CD14-positive monocyte (primary cell): ENCODE results near the gene VPS37B. TPM values are rescaled to one million over a fixed set of nuclear protein-coding genes. Genes with fewer than 3 reads are reported as not detected.

Experiments used
- DNase-seq, 3 donors: peaks; one replicate each; pipeline ENCODE4 v3.0.0-alpha.2; 2011 to 2022
- H2AFZ ChIP-seq: 2 replicates; pipeline ENCODE4 v1.6.0; 2012; ENCODE audit warnings: mild to moderate bottlenecking, low read depth, low read length, inconsistent platforms; ENCODE audit not compliant: insufficient read depth, poor library complexity, severe bottlenecking
- H3K27ac ChIP-seq, 2 donors: 1 replicate in 1 of 2; 2 replicates in 1 of 2; pipeline ENCODE4 v1.5.1; 2012 to 2013; ENCODE audit warnings: low read length in 2 of 2, control low read depth in 1 of 2, inconsistent platforms in 1 of 2, low read depth in 1 of 2, mild to moderate bottlenecking in 1 of 2
- H3K27me3 ChIP-seq, 2 donors: one replicate each; pipeline versions ENCODE4 v1.6.0 to v1.6.1; 2011 to 2013; ENCODE audit warnings: low read length in 2 of 2; ENCODE audit not compliant: control insufficient read depth in 2 of 2, insufficient read depth in 2 of 2
- H3K36me3 ChIP-seq, 2 donors: replicated peaks in 1 of 2; 1 replicate in 1 of 2; 2 replicates in 1 of 2; pipeline versions ENCODE4 v1.5.1 to v1.6.1; 2012 to 2013; ENCODE audit warnings: low read length in 2 of 2, control low read depth in 1 of 2, inconsistent platforms in 1 of 2, mild to moderate bottlenecking in 1 of 2; ENCODE audit not compliant: insufficient read depth in 2 of 2, control insufficient read depth in 1 of 2
- H3K4me1 ChIP-seq, 2 donors: 1 replicate in 1 of 2; 2 replicates in 1 of 2; pipeline versions ENCODE4 v1.5.1 to v1.6.1; 2012 to 2013; ENCODE audit warnings: low read length in 2 of 2, control low read depth in 1 of 2, inconsistent platforms in 1 of 2, mild to moderate bottlenecking in 1 of 2, moderate library complexity in 1 of 2; ENCODE audit not compliant: insufficient read depth in 2 of 2, control insufficient read depth in 1 of 2
- H3K4me2 ChIP-seq: replicated peaks from 2 replicates; pipeline ENCODE3; 2012; ENCODE audit warnings: low read length, moderate library complexity, mild to moderate bottlenecking; ENCODE audit not compliant: poor library complexity, severe bottlenecking; ENCODE audit errors: extremely low read depth
- H3K4me3 ChIP-seq, 3 experiments: fragments of 200-600 bp in 1 of 3; sonication (generic) in 1 of 3; replicated peaks in 1 of 3; 1 replicate in 2 of 3; 2 replicates in 1 of 3; pipeline ENCODE4 v1.5.1; 2011 to 2013; ENCODE audit warnings: low read length in 3 of 3, mild to moderate bottlenecking in 3 of 3, control low read depth in 2 of 3, low read depth in 2 of 3, inconsistent platforms in 1 of 3, moderate library complexity in 1 of 3
- H3K79me2 ChIP-seq: 2 replicates; pipeline ENCODE4 v1.6.0; 2012; ENCODE audit warnings: mild to moderate bottlenecking, control low read depth, inconsistent platforms, low read length, moderate library complexity; ENCODE audit not compliant: insufficient read depth
- H3K9ac ChIP-seq: 2 replicates; pipeline ENCODE4 v1.6.0; 2017; ENCODE audit warnings: low read length, mild to moderate bottlenecking; ENCODE audit not compliant: insufficient read depth, poor library complexity, severe bottlenecking
- H3K9me3 ChIP-seq, 2 donors: replicated peaks in 1 of 2; 1 replicate in 1 of 2; 2 replicates in 1 of 2; pipeline versions ENCODE4 v1.5.1 to v1.6.1; 2012 to 2013; ENCODE audit warnings: low read length in 2 of 2, control low read depth in 1 of 2; ENCODE audit not compliant: control insufficient read depth in 1 of 2, insufficient read depth in 1 of 2
- H4K20me1 ChIP-seq: 2 replicates; pipeline ENCODE4 v1.6.0; 2012; ENCODE audit warnings: mild to moderate bottlenecking, low read length, control low read depth, moderate library complexity; ENCODE audit not compliant: insufficient read depth
- H3K27ac Mint-ChIP-seq, 7 donors: one replicate each; pipeline ENCODE4 v1.8.0; 2020; ENCODE audit warnings: mild to moderate bottlenecking in 7 of 7, mixed read lengths in 7 of 7, moderate library complexity in 6 of 7, inconsistent platforms in 2 of 7
- H3K27me3 Mint-ChIP-seq, 3 donors: one replicate each; pipeline ENCODE4 v1.8.0; 2021 to 2022; ENCODE audit warnings: low read depth in 3 of 3, mild to moderate bottlenecking in 3 of 3, mixed read lengths in 3 of 3, moderate library complexity in 3 of 3, inconsistent platforms in 1 of 3
- H3K36me3 Mint-ChIP-seq, 2 donors: one replicate each; pipeline ENCODE4 v1.8.0; 2020; ENCODE audit warnings: mixed read lengths in 2 of 2, inconsistent platforms in 1 of 2, mild to moderate bottlenecking in 1 of 2
- H3K4me1 Mint-ChIP-seq: one replicate; pipeline ENCODE4 v1.8.0; 2020; ENCODE audit warnings: mild to moderate bottlenecking, mixed read lengths
- H3K4me3 Mint-ChIP-seq, 2 donors: one replicate each; pipeline ENCODE4 v1.8.0; 2020; ENCODE audit warnings: mild to moderate bottlenecking in 2 of 2, mixed read lengths in 2 of 2, moderate library complexity in 1 of 2
- H3K9me3 Mint-ChIP-seq, 7 donors: one replicate each; pipeline ENCODE4 v1.8.0; 2020 to 2022; ENCODE audit warnings: mixed read lengths in 7 of 7, mild to moderate bottlenecking in 6 of 7, moderate library complexity in 6 of 7, inconsistent platforms in 2 of 7
- WGBS: methylation state at CpG from one replicate; pipeline ENCODE4 v1.1.5; 2013; ENCODE audit warnings: missing lambda C conversion rate; ENCODE audit not compliant: insufficient coverage; 5-methylcytosine and 5-hydroxymethylcytosine counted together
- intact Hi-C, 2 donors: fragments of 100-400 bp; cut with micrococcal nuclease; formaldehyde crosslinking; loops; one replicate each; pipeline versions ENCODE4 v1.15.0 to v1.15.1; 2023
- polyA plus RNA-seq, 3 donors: library from polyadenylated mRNA; depleted of rRNA in 1 of 3; unstranded in 2 of 3; stranded (reverse) in 1 of 3; fragments of 300-500 nt in 2 of 3; fragments of >200 nt in 1 of 3; fragmentation: Illumina TruSeq in 2 of 3; gene quantifications; 1 replicate in 2 of 3; 2 replicates in 1 of 3; pipeline ENCODE4 v1.2.3, GENCODE V29; 2012 to 2021
- TF ChIP-seq, protein P1 (sequence below): fragments of 200-600 bp; IDR thresholded peaks from one replicate; pipeline ENCODE4 v1.8.0; 2022; ENCODE audit warnings: antibody characterized with exemption, mild to moderate bottlenecking

Gene VPS37B
- polyA plus RNA-seq, 3 donors = 12.3 to 34.3 (median 16.4) TPM

DNA sequence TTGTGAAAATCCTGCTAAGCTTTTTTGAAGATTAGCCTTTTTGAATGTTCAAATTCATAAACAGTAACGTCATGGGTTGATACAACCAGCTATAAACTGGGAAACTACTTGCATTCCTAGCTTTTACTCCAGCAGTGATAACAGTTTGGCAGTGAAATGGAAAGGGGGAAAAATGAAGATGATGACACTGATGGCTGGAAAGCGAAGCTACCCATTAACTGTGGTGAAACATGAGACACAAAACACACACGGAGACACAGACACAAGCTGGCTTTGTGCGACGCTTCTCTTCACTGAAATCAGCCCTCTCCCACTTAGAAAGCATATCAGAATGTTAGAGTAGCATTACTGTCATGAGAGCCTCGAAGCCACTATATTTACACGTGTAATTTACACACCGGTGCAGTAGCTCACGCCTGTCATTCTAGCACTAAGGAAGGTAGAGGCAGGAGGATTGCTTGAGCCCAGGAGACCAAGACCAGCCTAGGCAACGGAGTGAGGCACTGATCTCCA is 15.7 kb downstream of the VPS37B start:
- peaks cover 5 to 46% (median 11%) of the 10 kb centered on the region in 3 donors for H3K27me3 Mint-ChIP-seq
- H3K9me3 ChIP-seq = no peaks in the 10 kb centered on the region
- H4K20me1 ChIP-seq = peaks cover 100% of the 10 kb centered on the region
- TF ChIP-seq, protein P1, sequence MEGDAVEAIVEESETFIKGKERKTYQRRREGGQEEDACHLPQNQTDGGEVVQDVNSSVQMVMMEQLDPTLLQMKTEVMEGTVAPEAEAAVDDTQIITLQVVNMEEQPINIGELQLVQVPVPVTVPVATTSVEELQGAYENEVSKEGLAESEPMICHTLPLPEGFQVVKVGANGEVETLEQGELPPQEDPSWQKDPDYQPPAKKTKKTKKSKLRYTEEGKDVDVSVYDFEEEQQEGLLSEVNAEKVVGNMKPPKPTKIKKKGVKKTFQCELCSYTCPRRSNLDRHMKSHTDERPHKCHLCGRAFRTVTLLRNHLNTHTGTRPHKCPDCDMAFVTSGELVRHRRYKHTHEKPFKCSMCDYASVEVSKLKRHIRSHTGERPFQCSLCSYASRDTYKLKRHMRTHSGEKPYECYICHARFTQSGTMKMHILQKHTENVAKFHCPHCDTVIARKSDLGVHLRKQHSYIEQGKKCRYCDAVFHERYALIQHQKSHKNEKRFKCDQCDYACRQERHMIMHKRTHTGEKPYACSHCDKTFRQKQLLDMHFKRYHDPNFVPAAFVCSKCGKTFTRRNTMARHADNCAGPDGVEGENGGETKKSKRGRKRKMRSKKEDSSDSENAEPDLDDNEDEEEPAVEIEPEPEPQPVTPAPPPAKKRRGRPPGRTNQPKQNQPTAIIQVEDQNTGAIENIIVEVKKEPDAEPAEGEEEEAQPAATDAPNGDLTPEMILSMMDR = no peak
- peaks cover 52 to 66% of the 10 kb centered on the region in 2 donors for H3K36me3 Mint-ChIP-seq
- no peak overlapping the region for H3K4me3 ChIP-seq
- H3K9ac ChIP-seq = no peak overlapping the region
- no peaks in the 10 kb centered on the region for H3K27me3 ChIP-seq
- no peak for DNase-seq
- no peak overlapping the region for H3K4me3 Mint-ChIP-seq
- H3K9me3 Mint-ChIP-seq = peaks cover 0 to 4% (median 0%) of the 10 kb centered on the region in 7 donors
- no peak overlapping the region for H3K27ac Mint-ChIP-seq
- H3K36me3 ChIP-seq = peaks cover 5 to 30% of the 10 kb centered on the region in 2 donors
- peaks cover 99% of the 10 kb centered on the region for H3K79me2 ChIP-seq
- intact Hi-C loops = loop anchor here in 1 of 2 donors (5.0 kb wide), 1 partner anchor 72 kb away; no protein-coding TSS in a partner anchor
- peaks cover 84% of the 10 kb centered on the region for H3K4me1 Mint-ChIP-seq
- whole genome bisulfite sequencing = 91% methylated on average over 8 of the region's 10 CpGs
- no peak overlapping the region for H3K27ac ChIP-seq
- no peak overlapping the region for H3K4me2 ChIP-seq
- H2AFZ ChIP-seq = no peak overlapping the region
- peaks cover 29 to 66% of the 10 kb centered on the region in 2 donors for H3K4me1 ChIP-seq

DNA sequence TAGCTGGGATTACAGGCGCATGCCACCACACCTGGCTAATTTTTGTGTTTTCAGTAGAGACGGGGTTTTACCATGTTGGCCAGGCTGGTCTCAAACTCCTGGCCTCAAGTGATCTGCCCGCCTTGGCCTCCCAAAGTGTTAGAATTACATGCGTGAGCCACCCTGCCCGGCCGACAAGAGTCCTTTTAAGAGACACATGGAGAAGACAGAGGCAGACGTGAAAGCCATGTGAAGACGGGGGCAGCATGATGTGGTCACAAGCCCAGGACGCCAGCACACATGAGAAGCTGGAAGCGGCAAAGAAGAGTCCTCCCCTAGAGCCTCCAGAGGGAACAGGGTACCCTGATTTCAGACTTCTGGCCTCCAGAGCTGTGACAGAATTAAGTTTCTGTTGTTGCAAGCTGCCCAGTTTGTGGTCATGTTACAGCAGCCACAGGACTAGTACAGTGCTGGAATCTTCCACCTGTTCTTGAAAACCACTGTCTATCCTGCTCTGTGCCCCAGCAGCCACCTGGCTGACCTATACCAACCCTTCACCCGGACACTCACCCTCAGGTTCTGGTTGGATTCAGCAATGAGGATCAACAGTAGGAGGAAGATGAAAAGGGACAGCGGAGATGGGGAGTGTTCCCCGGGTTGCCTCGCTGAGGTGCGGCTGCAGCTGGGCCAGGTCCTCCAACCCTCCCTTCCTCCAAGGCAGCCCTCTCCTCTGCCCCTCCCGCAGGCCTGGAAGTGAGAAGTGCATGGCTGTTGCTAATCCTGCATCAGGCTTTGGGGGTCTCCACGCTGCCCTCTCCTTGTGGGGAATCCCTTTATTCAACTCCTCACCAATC is 16.9 kb downstream of the VPS37B start:
- Histone ChIP-seq H3K9me3 (no peaks in the 10 kb centered on the region), H4K20me1 (peaks cover 100% of the 10 kb centered on the region), H3K36me3 (peaks cover 5 to 30% of the 10 kb centered on the region in 2 donors), H3K79me2 (peaks cover 99% of the 10 kb centered on the region), H3K4me2 (no peak overlapping the region), H2AFZ (no peak overlapping the region), H3K4me3 (no peak overlapping the region), H3K4me1 (peaks cover 30 to 62% of the 10 kb centered on the region in 2 donors), H3K9ac (no peak overlapping the region), H3K27me3 (no peaks in the 10 kb centered on the region), H3K27ac (no peak overlapping the region)
- no peak for DNase-seq
- Mint-ChIP-seq H3K36me3 (peaks cover 57 to 66% of the 10 kb centered on the region in 2 donors), H3K27ac (peak overlapping the region in 2 of 7 donors; percentile 40 to 45), H3K4me3 (peak overlapping the region in 1 of 2 donors; percentile 63), H3K4me1 (peaks cover 82% of the 10 kb centered on the region), H3K9me3 (peaks cover 0 to 4% (median 0%) of the 10 kb centered on the region in 7 donors), H3K27me3 (peaks cover 8 to 44% (median 11%) of the 10 kb centered on the region in 3 donors)
- WGBS = 81% methylated on average over 10 of the region's 17 CpGs
- intact Hi-C loops = no loop called here
- TF ChIP-seq, protein P1 = no peak
